RWPE1 (cell line): Measurements from ENCODE around the gene ADAMTS9.

Experiments used
- CTCF ChIA-PET: fragments of 350-600 bp; sonication (Branson Sonifier 250); formaldehyde crosslinking; extraction: SDS; loops from one replicate; lab custom pipeline; 2021; lab: Yijun Ruan, JAX
- POLR2A ChIA-PET: fragments of 400-600 bp; formaldehyde crosslinking; extraction: SDS; loops from one replicate; lab custom pipeline; 2020; ENCODE audit warnings: antibody characterized with exemption; ENCODE audit not compliant: low non-redundant PET; lab: Yijun Ruan, JAX
- DNase-seq: peaks from one replicate; pipeline ENCODE4 v3.0.0; 2012; ENCODE audit warnings: low spot score
- H3K27ac ChIP-seq: fragments of 450-650 bp; 2 replicates; pipeline ENCODE4 v1.5.1; 2017
- TF ChIP-seq, protein P1 (sequence below): fragments of 450-650 bp; conservative IDR thresholded peaks from 2 replicates; pipeline ENCODE4 v1.5.1; 2017; ENCODE audit warnings: low read depth, mild to moderate bottlenecking

Gene ADAMTS9

DNA sequence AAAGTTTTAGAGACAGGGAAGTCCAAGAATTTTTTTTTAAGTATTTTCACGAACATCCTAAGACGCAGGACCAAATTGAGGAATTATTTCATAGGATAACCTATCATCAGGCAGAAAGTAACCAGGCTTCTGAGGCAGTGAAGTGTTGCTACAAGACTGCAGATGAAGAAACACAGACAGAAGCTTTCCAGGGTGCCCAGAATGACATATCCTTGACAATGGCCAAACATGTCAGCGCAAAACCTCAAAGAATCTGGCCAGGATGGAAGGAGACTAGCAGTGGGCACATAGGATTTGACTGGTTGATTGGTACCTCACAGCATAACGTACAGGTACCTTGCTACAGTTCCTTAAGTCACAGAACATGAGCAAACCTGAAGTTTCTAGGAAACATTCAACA lies 7.5 kb downstream of the ADAMTS9 start:
- ChIA-PET CTCF (no interaction called here), POLR2A (no interaction called here)
- DNase-seq = no peak
- H3K27ac ChIP-seq = no peak overlapping the region
- TF ChIP-seq, protein P1, sequence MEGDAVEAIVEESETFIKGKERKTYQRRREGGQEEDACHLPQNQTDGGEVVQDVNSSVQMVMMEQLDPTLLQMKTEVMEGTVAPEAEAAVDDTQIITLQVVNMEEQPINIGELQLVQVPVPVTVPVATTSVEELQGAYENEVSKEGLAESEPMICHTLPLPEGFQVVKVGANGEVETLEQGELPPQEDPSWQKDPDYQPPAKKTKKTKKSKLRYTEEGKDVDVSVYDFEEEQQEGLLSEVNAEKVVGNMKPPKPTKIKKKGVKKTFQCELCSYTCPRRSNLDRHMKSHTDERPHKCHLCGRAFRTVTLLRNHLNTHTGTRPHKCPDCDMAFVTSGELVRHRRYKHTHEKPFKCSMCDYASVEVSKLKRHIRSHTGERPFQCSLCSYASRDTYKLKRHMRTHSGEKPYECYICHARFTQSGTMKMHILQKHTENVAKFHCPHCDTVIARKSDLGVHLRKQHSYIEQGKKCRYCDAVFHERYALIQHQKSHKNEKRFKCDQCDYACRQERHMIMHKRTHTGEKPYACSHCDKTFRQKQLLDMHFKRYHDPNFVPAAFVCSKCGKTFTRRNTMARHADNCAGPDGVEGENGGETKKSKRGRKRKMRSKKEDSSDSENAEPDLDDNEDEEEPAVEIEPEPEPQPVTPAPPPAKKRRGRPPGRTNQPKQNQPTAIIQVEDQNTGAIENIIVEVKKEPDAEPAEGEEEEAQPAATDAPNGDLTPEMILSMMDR = no peak

DNA sequence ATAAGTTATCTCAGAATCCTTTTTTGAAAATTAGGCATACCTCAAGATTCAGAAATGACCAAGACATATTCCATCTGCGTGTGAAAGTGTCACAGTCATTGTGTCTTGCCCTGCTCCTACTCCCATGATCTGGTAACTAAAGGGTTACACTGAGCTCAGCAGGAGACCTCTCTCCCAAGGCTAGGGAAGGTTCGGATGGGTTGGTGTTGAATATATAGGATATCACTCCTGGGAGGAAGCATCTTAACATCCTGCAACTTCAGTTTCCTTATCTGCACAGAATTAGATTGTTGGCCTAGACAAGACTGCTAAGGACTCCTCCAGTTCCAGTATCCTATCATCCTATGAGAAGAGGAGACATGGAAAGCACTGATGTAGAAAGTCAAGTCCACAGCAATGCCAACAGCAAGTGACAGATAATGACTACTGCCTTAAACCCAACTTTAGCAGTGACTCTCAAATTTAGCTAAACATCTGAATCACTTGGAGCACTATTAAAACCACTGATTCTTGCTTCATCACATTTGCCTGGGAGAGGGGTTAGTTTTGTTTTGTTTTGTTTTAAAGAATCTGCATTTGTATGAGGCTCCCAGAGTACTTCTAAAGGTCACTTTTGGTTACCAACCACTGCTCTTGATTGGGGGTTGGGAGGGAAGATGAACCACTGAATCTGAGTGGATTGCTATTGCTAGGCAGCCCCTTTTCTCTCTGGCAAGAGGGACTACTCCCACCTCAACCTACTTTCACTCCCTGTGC lies 9.7 kb downstream of the ADAMTS9 start:
- TF ChIP-seq, protein P1 = no peak
- CTCF ChIA-PET = no interaction called here
- POLR2A ChIA-PET = no interaction called here

DNA sequence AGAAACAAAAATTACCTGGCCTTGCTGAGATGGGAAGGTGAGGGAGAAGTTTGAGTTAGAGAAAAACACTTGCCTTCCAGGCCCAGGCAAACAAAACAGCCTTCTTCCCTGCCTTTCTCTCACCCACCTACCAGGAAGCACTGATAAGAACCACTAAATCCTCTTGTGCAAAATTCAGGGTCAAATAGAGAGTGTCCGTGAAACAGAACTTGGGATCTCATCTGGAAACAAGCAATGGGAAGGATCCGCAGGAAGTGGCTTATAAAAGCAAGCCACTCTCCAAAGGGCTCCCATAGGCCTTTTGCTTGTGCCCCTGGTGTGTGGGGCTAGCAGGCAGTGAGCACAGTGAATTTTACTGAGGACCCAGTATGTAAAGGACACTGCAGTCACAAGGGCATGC lies 11.0 kb downstream of the ADAMTS9 start:
- ChIA-PET CTCF (no interaction called here), POLR2A (no interaction called here)
- no peak overlapping the region for H3K27ac ChIP-seq
- DNase-seq = no peak
- TF ChIP-seq, protein P1 = no peak

More for the DNA sequence above, 9.7 kb downstream of the ADAMTS9 start:
- no peak overlapping the region for H3K27ac ChIP-seq
- DNase-seq = no peak

DNA sequence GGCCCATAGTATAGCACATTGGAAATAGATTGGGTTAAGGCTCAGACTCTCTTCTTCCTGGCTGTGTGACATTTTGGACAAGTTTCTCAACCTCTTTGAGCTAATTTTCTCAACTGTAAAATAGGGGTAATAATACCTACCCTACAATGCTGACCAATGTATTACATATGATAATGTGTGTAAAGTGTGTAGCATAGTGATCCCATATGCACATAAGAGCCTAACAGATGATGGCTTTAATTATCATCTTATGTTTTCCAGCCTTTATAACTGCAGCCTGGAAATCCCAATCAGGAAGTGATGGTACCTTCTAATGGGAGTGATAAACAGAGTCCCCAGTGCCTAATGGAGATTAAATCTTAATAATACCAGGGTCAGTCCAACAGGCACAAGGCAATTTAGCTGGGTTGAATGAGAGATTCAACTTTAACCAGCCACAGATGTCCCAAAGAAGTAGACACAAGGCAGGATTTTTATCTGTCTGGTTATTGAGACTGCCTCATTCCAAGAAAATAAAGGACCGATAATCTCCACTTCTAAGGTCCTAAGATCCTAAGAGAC lies 12.0 kb downstream of the ADAMTS9 start:
- ChIA-PET CTCF (no interaction called here), POLR2A (no interaction called here)
- H3K27ac ChIP-seq = no peak overlapping the region
- no peak for DNase-seq
- TF ChIP-seq, protein P1 = no peak

DNA sequence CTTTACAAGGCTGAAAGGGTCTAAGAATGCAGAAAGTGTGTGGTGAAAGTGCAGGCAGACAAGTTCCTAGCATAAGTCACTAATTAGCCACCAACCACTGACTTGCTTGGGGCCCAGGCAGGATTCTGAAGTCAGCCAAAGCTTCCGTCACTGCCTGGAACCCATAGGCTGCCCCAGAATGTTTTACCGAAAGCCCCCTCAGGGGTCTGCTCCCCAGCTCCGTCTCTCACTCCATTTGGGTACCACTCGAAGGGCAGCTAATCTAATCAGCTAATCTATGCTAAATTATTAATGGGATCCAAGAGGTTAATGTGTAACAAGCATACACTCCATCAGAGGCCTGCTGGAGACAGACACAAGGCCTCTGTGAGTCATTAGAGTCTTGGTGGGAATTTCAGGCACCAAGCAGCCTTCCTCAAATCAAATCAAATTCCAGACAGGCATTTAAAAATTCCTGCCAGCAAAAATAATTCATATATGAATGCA lies 13.2 kb downstream of the ADAMTS9 start:
- TF ChIP-seq, protein P1 = no peak
- no peak overlapping the region for H3K27ac ChIP-seq
- DNase-seq = no peak
- POLR2A ChIA-PET = no interaction called here
- CTCF ChIA-PET = no interaction called here

DNA sequence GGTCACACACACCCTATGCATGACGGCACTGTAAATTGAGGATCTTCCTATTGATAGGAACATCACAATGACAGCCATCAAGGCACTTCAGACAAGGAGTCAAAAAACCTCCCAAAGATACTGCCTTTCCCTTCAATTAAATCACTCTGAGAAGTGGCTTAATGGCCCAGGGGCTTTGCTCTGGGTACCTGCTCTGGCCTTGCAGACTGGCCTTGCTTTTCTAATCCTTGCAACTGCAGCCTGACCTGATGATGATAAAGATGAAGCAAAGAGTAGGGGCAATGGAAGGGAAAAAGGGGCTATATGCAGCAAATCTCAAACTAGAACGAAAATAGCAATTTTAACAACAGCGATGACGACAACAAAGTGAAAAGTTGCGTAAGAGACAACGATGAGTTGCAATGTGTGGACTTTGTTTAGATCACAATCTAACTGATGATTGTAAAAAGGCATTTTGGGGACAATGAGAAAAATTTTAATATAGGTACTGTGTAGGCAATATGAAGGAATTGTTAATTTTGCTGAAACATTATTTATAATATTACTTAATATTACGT lies 14.6 kb downstream of the ADAMTS9 start:
- H3K27ac ChIP-seq = no peak overlapping the region
- ChIA-PET POLR2A (no interaction called here), CTCF (no interaction called here)
- TF ChIP-seq, protein P1 = no peak
- DNase-seq = no peak
